ENCODE results near the gene REXO1. TPM values are rescaled to one million over a fixed set of nuclear protein-coding genes. Genes with fewer than 3 reads are reported as not detected.

Gene REXO1
- total and polyA plus RNA-seq, 2 of the 8 experiments (the other 6 are each of a cell fraction or from before 2014, with no cell fraction given): 42.4 to 44.3 TPM

DNA sequence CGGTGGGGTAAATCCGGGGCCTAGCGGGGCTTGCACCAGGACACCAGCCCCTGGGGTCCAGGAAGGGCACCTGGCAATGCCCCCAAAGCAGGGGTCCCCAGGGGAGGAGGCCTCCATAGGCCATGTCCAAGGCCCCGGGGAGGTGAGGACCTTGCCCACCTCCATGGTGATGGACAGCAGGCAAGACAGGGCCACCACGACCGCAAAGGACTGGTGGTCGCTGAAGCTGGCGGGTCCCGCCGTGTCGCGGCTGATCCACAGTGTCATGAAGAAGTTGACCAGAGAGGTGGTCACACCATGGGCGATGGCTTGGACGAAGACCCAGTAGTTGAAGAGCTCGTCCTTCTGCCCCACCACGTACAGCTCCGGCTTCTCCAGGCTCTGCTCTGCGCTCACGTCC lies 63.0 kb downstream of the REXO1 start (continued):
- TF ChIP-seq, protein P1, sequence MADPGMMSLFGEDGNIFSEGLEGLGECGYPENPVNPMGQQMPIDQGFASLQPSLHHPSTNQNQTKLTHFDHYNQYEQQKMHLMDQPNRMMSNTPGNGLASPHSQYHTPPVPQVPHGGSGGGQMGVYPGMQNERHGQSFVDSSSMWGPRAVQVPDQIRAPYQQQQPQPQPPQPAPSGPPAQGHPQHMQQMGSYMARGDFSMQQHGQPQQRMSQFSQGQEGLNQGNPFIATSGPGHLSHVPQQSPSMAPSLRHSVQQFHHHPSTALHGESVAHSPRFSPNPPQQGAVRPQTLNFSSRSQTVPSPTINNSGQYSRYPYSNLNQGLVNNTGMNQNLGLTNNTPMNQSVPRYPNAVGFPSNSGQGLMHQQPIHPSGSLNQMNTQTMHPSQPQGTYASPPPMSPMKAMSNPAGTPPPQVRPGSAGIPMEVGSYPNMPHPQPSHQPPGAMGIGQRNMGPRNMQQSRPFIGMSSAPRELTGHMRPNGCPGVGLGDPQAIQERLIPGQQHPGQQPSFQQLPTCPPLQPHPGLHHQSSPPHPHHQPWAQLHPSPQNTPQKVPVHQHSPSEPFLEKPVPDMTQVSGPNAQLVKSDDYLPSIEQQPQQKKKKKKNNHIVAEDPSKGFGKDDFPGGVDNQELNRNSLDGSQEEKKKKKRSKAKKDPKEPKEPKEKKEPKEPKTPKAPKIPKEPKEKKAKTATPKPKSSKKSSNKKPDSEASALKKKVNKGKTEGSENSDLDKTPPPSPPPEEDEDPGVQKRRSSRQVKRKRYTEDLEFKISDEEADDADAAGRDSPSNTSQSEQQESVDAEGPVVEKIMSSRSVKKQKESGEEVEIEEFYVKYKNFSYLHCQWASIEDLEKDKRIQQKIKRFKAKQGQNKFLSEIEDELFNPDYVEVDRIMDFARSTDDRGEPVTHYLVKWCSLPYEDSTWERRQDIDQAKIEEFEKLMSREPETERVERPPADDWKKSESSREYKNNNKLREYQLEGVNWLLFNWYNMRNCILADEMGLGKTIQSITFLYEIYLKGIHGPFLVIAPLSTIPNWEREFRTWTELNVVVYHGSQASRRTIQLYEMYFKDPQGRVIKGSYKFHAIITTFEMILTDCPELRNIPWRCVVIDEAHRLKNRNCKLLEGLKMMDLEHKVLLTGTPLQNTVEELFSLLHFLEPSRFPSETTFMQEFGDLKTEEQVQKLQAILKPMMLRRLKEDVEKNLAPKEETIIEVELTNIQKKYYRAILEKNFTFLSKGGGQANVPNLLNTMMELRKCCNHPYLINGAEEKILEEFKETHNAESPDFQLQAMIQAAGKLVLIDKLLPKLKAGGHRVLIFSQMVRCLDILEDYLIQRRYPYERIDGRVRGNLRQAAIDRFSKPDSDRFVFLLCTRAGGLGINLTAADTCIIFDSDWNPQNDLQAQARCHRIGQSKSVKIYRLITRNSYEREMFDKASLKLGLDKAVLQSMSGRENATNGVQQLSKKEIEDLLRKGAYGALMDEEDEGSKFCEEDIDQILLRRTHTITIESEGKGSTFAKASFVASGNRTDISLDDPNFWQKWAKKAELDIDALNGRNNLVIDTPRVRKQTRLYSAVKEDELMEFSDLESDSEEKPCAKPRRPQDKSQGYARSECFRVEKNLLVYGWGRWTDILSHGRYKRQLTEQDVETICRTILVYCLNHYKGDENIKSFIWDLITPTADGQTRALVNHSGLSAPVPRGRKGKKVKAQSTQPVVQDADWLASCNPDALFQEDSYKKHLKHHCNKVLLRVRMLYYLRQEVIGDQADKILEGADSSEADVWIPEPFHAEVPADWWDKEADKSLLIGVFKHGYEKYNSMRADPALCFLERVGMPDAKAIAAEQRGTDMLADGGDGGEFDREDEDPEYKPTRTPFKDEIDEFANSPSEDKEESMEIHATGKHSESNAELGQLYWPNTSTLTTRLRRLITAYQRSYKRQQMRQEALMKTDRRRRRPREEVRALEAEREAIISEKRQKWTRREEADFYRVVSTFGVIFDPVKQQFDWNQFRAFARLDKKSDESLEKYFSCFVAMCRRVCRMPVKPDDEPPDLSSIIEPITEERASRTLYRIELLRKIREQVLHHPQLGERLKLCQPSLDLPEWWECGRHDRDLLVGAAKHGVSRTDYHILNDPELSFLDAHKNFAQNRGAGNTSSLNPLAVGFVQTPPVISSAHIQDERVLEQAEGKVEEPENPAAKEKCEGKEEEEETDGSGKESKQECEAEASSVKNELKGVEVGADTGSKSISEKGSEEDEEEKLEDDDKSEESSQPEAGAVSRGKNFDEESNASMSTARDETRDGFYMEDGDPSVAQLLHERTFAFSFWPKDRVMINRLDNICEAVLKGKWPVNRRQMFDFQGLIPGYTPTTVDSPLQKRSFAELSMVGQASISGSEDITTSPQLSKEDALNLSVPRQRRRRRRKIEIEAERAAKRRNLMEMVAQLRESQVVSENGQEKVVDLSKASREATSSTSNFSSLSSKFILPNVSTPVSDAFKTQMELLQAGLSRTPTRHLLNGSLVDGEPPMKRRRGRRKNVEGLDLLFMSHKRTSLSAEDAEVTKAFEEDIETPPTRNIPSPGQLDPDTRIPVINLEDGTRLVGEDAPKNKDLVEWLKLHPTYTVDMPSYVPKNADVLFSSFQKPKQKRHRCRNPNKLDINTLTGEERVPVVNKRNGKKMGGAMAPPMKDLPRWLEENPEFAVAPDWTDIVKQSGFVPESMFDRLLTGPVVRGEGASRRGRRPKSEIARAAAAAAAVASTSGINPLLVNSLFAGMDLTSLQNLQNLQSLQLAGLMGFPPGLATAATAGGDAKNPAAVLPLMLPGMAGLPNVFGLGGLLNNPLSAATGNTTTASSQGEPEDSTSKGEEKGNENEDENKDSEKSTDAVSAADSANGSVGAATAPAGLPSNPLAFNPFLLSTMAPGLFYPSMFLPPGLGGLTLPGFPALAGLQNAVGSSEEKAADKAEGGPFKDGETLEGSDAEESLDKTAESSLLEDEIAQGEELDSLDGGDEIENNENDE (IDR thresholded peaks at IDR 0.05; ENCODE audit: insufficient replicate concordance, low read length): no peak
- TF ChIP-seq, protein P2, sequence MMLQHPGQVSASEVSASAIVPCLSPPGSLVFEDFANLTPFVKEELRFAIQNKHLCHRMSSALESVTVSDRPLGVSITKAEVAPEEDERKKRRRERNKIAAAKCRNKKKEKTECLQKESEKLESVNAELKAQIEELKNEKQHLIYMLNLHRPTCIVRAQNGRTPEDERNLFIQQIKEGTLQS (IDR thresholded peaks at IDR 0.05; ENCODE audit: insufficient read depth, low read depth, low read length): no peak
- TF ChIP-seq RBBP5 (IDR thresholded peaks at IDR 0.05; ENCODE audit: borderline replicate concordance, low read depth, low read length): no peak
- no peak for TF ChIP-seq PHF8 (conservative IDR thresholded peaks at IDR 0.05; ENCODE audit: low read depth, low read length)
- TF ChIP-seq CREB1 (IDR thresholded peaks at IDR 0.05): no peak
- no peak for TF ChIP-seq EGR1 (IDR thresholded peaks at IDR 0.05; ENCODE audit: borderline replicate concordance, low read depth, low read length)
- TF ChIP-seq, protein P3, sequence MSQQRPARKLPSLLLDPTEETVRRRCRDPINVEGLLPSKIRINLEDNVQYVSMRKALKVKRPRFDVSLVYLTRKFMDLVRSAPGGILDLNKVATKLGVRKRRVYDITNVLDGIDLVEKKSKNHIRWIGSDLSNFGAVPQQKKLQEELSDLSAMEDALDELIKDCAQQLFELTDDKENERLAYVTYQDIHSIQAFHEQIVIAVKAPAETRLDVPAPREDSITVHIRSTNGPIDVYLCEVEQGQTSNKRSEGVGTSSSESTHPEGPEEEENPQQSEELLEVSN (IDR thresholded peaks at IDR 0.05): no peak
- TF ChIP-seq BCL11A (IDR thresholded peaks at IDR 0.05; ENCODE audit: low read depth in 2 of 2, low read length in 2 of 2): no peak
- TF ChIP-seq TCF12 (IDR thresholded peaks at IDR 0.05; ENCODE audit: low read depth, low read length): no peak
- no peak for TF ChIP-seq POLR2A (IDR thresholded peaks at IDR 0.05; ENCODE audit: control extremely low read depth in 1 of 2, low read depth in 2 of 2, low read length in 2 of 2)
- TF ChIP-seq NRF1 (IDR thresholded peaks at IDR 0.05; ENCODE audit: low read depth, low read length): no peak
- no peak for TF ChIP-seq BRCA1 (IDR thresholded peaks at IDR 0.05; ENCODE audit: low read depth, low read length)

All from H1 (cell line).